Ectodermal cell (in vitro differentiated cells): ENCODE data around the gene PALLD.

ENCODE experiments used
- H3K27ac ChIP-seq: 2 replicates; pipeline ENCODE4 v1.7.0; 2013; ENCODE audit warnings: mild to moderate bottlenecking, low read depth, low read length; ENCODE audit not compliant: insufficient read depth, poor library complexity, severe bottlenecking
- H3K27me3 ChIP-seq: 2 replicates; pipeline ENCODE4 v1.7.0; 2013; ENCODE audit warnings: mild to moderate bottlenecking, low read length; ENCODE audit not compliant: insufficient read depth, control insufficient read depth, poor library complexity, severe bottlenecking
- H3K36me3 ChIP-seq: one replicate; pipeline ENCODE4 v1.7.0; 2013; ENCODE audit warnings: low read length; ENCODE audit not compliant: control insufficient read depth, insufficient read depth
- H3K4me1 ChIP-seq: one replicate; pipeline ENCODE4 v1.7.0; 2013; ENCODE audit warnings: low read length; ENCODE audit not compliant: control insufficient read depth, insufficient read depth
- H3K4me3 ChIP-seq: 2 replicates; pipeline ENCODE4 v1.7.0; 2013; ENCODE audit warnings: low read depth, low read length, control low read depth; ENCODE audit not compliant: insufficient read depth
- H3K9me3 ChIP-seq: 2 replicates; pipeline ENCODE4 v1.7.0; 2013; ENCODE audit warnings: mild to moderate bottlenecking, low read length, moderate library complexity; ENCODE audit not compliant: control insufficient read depth
- WGBS, 2 experiments: methylation state at CpG; one replicate each; pipeline ENCODE4 v1.1.7; 2013; ENCODE audit warnings: missing lambda C conversion rate in 2 of 2; 5-methylcytosine and 5-hydroxymethylcytosine counted together

PALLD gene

GRCh38 chr4:168743131-168743530, 246.3 kb downstream of the PALLD start:
- Histone ChIP-seq H3K4me3 (no peak overlapping the region), H3K36me3 (no peaks in the 10 kb centered on the region), H3K27ac (no peak overlapping the region), H3K27me3 (no peaks in the 10 kb centered on the region), H3K9me3 (no peaks in the 10 kb centered on the region), H3K4me1 (peaks cover 7% of the 10 kb centered on the region)
- WGBS, 2 experiments, result 96 to 97% methylated on average over 3 of the region's 3 CpGs

GRCh38 chr4:168743601-168744000, 246.7 kb downstream of the PALLD start:
- H3K27me3 ChIP-seq, result no peaks in the 10 kb centered on the region
- 91 to 92% methylated on average over 3 of the region's 3 CpGs for WGBS, 2 experiments
- no peak overlapping the region for H3K27ac ChIP-seq
- no peak overlapping the region for H3K4me3 ChIP-seq
- H3K36me3 ChIP-seq, result no peaks in the 10 kb centered on the region
- no peaks in the 10 kb centered on the region for H3K9me3 ChIP-seq
- peaks cover 7% of the 10 kb centered on the region for H3K4me1 ChIP-seq

- Histone ChIP-seq H3K4me3 (no peak overlapping the region), H3K9me3 (no peaks in the 10 kb centered on the region), H3K36me3 (no peaks in the 10 kb centered on the region), H3K27me3 (no peaks in the 10 kb centered on the region), H3K27ac (no peak overlapping the region), H3K4me1 (peaks cover 7% of the 10 kb centered on the region)
- WGBS, 2 experiments, result 88 to 92% methylated on average over 5 of the region's 5 CpGs
Observed at GRCh38 chr4:168744021-168744420, 247.2 kb downstream of the PALLD start.

GRCh38 chr4:168748807-168749206, 252.0 kb downstream of the PALLD start:
- Histone ChIP-seq H3K9me3 (no peaks in the 10 kb centered on the region), H3K4me1 (peaks cover 5% of the 10 kb centered on the region), H3K36me3 (no peaks in the 10 kb centered on the region), H3K27ac (no peak overlapping the region), H3K27me3 (no peaks in the 10 kb centered on the region), H3K4me3 (no peak overlapping the region)
- WGBS, 2 experiments, result 87 to 88% methylated on average over 1 of the region's 1 CpG

- Histone ChIP-seq H3K4me1 (no peaks in the 10 kb centered on the region), H3K36me3 (no peaks in the 10 kb centered on the region), H3K27me3 (no peaks in the 10 kb centered on the region), H3K4me3 (no peak overlapping the region), H3K9me3 (no peaks in the 10 kb centered on the region), H3K27ac (no peak overlapping the region)
- WGBS, 2 experiments, result 92 to 93% methylated on average over 10 to 11 of the region's 12 CpGs
Observed at GRCh38 chr4:168751263-168752225, 254.7 kb downstream of the PALLD start.

- Histone ChIP-seq H3K4me1 (no peaks in the 10 kb centered on the region), H3K27me3 (no peaks in the 10 kb centered on the region), H3K9me3 (no peaks in the 10 kb centered on the region), H3K36me3 (no peaks in the 10 kb centered on the region), H3K27ac (no peak overlapping the region), H3K4me3 (no peak overlapping the region)
- 97 to 98% methylated on average over 8 of the region's 8 CpGs for WGBS, 2 experiments
Observed at GRCh38 chr4:168755598-168756477, 259.0 kb downstream of the PALLD start.

- no peaks in the 10 kb centered on the region for H3K36me3 ChIP-seq
- no peak overlapping the region for H3K4me3 ChIP-seq
- H3K27ac ChIP-seq, result no peak overlapping the region
- H3K27me3 ChIP-seq, result no peaks in the 10 kb centered on the region
- H3K9me3 ChIP-seq, result no peaks in the 10 kb centered on the region
- no peaks in the 10 kb centered on the region for H3K4me1 ChIP-seq
- WGBS, 2 experiments, result 96% methylated on average over 8 of the region's 8 CpGs
Observed at GRCh38 chr4:168757500-168757899, 260.6 kb downstream of the PALLD start.

- 92 to 93% methylated on average over 3 to 4 of the region's 4 CpGs for WGBS, 2 experiments
- Histone ChIP-seq H3K36me3 (no peaks in the 10 kb centered on the region), H3K4me3 (no peak overlapping the region), H3K27me3 (no peaks in the 10 kb centered on the region), H3K9me3 (no peaks in the 10 kb centered on the region), H3K27ac (no peak overlapping the region), H3K4me1 (no peaks in the 10 kb centered on the region)
Observed at GRCh38 chr4:168758351-168758876, 261.6 kb downstream of the PALLD start.

GRCh38 chr4:168759321-168759720, 262.5 kb downstream of the PALLD start:
- no peaks in the 10 kb centered on the region for H3K4me1 ChIP-seq
- H3K4me3 ChIP-seq, result no peak overlapping the region
- no peaks in the 10 kb centered on the region for H3K36me3 ChIP-seq
- no peaks in the 10 kb centered on the region for H3K9me3 ChIP-seq
- no peak overlapping the region for H3K27ac ChIP-seq
- WGBS, 2 experiments, result 100% methylated on average over 1 of the region's 1 CpG; no CpG with 5 or more reads in 1 of the 2 experiments
- H3K27me3 ChIP-seq, result no peaks in the 10 kb centered on the region
